Retinal pigment epithelial cell (primary cell): ENCODE measurements around the gene PKNOX2.

ENCODE experiments used
- DNase-seq: peaks from one replicate; pipeline ENCODE4 v3.0.0-alpha.2; 2010; ENCODE audit warnings: low read depth
- H3K4me3 ChIP-seq: 2 replicates; pipeline ENCODE4 v1.5.1; 2011; ENCODE audit warnings: mild to moderate bottlenecking, low read length, control low read depth, moderate library complexity
- TF ChIP-seq, protein P1 (sequence below): conservative IDR thresholded peaks from 2 replicates; pipeline ENCODE4 v1.5.1; 2011; ENCODE audit warnings: low read depth, low read length, control low read depth, inconsistent platforms

Gene PKNOX2

DNA sequence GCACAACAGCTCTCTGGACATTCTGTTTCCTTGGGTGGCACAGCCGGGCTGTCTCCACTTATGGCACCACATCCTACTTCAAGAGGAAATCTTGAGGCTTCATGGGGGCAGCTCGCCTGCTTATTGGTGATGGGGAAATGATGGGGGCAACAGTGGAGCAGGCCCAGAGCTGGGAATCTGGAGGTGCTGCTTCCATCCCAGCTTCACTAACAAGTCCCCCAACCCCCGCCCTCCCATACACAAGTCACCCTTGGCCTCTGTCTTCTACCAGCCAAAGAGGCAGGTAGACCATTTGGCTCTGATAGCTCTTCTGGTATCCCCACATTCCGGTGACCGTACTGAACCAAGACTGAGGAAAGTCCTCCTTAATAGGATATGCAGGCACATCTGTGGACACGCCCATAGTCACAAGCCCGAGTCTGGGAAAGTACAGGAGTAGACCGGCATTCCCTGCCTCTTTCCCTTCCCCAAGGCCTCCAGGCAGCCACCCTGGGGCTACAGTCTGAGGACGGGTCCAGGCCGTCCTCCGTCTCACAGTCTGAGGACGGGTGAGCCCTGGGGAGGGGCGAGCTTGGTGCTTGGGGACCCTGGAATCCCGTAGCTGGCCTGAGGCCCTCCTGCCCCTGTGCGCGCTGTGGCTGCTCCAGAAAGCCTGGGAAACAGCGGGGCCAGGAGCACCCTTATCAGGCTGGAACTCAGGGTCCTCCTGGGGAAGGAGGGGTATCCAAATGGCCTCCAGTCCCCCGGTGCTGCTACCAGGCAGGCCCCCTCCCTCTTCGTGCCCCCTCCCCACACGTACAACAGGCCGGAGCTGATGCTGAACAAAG is 185.9 kb downstream of the PKNOX2 start:
- no peak for DNase-seq
- TF ChIP-seq, protein P1, sequence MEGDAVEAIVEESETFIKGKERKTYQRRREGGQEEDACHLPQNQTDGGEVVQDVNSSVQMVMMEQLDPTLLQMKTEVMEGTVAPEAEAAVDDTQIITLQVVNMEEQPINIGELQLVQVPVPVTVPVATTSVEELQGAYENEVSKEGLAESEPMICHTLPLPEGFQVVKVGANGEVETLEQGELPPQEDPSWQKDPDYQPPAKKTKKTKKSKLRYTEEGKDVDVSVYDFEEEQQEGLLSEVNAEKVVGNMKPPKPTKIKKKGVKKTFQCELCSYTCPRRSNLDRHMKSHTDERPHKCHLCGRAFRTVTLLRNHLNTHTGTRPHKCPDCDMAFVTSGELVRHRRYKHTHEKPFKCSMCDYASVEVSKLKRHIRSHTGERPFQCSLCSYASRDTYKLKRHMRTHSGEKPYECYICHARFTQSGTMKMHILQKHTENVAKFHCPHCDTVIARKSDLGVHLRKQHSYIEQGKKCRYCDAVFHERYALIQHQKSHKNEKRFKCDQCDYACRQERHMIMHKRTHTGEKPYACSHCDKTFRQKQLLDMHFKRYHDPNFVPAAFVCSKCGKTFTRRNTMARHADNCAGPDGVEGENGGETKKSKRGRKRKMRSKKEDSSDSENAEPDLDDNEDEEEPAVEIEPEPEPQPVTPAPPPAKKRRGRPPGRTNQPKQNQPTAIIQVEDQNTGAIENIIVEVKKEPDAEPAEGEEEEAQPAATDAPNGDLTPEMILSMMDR: no peak
- H3K4me3 ChIP-seq: no peak overlapping the region

- no peak overlapping the region for H3K4me3 ChIP-seq
Observed at GRCh38 chr11:125351033-125351867, 186.7 kb downstream of the PKNOX2 start.

GRCh38 chr11:125351868-125352250 is 187.3 kb downstream of the PKNOX2 start:
- TF ChIP-seq, protein P1: no peak
- DNase-seq: no peak
- no peak overlapping the region for H3K4me3 ChIP-seq

More at GRCh38 chr11:125351033-125351867, 186.7 kb downstream of the PKNOX2 start:
- TF ChIP-seq, protein P1: no peak
- no peak for DNase-seq

DNA sequence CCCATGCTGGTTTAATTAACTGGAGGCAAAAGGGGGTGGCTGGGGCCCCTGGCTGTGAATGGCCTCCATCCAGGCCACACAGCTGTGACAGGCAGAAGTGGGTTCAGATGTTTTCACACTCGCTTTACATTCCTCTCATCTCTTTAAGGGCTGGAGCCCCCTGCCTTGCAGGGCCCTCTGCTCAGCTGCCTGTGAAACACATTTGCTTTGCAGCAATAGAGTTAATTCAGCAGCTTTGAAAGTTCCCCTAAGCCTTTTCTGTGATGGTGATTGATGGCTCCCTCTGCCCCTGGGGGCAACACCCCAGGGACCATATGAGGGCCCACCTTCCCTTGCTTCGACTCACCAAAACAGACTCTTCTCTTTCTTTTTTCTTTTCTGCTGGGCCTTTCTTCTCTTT is 192.2 kb downstream of the PKNOX2 start:
- H3K4me3 ChIP-seq: no peak overlapping the region
- TF ChIP-seq, protein P1: no peak
- DNase-seq: no peak

GRCh38 chr11:125357551-125357950 is 193.0 kb downstream of the PKNOX2 start:
- DNase-seq: no peak
- no peak overlapping the region for H3K4me3 ChIP-seq
- TF ChIP-seq, protein P1: no peak

DNA sequence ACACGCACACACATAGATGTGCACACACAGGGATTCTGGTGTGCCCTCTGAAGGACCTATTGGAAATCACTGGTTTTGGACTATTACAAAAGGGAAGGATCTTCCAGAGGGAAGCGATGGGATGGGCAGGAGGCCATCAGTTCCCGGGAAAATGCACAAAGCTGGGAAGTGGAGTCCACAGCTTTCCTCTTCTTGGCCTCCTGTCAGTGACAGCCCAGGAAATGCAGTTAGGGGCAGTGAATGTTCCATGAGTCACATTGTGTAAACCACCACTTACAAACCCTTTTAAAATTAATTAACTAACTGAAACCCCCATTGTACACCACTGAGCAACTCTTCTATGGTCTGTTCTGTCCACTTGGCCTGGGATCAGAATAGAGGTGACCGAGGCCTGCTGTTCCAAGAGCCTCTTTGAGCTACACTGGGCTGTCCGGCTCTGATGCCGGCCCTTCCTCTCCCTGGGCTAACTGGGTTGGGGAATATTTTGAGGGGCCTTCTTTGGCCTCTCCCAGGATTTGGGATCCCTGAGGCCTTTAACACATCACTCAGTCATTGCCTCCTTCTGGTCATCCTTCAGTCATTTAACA is 193.8 kb downstream of the PKNOX2 start:
- TF ChIP-seq, protein P1: no peak
- no peak for DNase-seq

More for the DNA sequence above, 193.8 kb downstream of the PKNOX2 start:
- H3K4me3 ChIP-seq: no peak overlapping the region
